Mammary epithelial cell (primary cell): ENCODE data around the gene GRM8.

ENCODE experiments used
- CTCF ChIP-seq, 2 donors: IDR thresholded peaks in 1 of 2; conservative IDR thresholded peaks in 1 of 2; 2 replicates each; pipeline ENCODE4 v1.5.1; 2011 to 2012; ENCODE audit warnings: inconsistent platforms in 2 of 2, low read length in 2 of 2, mild to moderate bottlenecking in 2 of 2, control low read depth in 1 of 2, low read depth in 1 of 2; ENCODE audit not compliant: insufficient read depth in 1 of 2; ENCODE audit errors: extremely low read depth in 1 of 2
- EZH2 ChIP-seq: IDR thresholded peaks from 2 replicates; pipeline ENCODE4 v1.6.1; 2012; ENCODE audit warnings: low read length, inconsistent platforms, borderline replicate concordance

DNA sequence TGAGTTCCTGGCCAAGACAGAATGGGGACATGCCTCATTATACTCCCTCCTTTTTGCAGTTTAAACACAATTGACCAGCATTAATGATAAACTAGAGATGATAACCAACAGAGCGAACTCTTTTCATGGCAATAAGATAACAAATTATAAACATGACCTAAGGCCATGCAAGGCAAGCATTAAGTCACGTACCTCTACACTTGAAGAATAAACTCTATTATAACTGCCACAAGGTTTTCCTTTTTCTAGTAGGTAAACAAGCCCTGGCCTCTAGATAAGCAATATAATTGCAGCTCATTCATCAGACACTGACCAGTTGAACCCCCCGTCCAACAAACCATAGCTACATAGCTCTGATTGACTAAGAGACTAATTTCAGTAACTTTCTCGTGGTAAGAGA is 767.0 kb downstream of the GRM8 start:
- TF ChIP-seq EZH2 (no peak), CTCF (conservative IDR thresholded peaks at IDR 0.05 in 1 of 2, IDR thresholded peaks at IDR 0.05 in 1 of 2; ENCODE audit: extremely low read depth in 1 of 2, insufficient read depth in 1 of 2, low read depth in 1 of 2, low read length in 2 of 2) (no peak)
